Fibroblast of lung (primary cell): ENCODE measurements around the gene RBM28.

Experiments
- CTCF ChIP-seq, 2 donors: IDR thresholded peaks in 1 of 2; conservative IDR thresholded peaks in 1 of 2; 1 replicate in 1 of 2; 2 replicates in 1 of 2; pipeline ENCODE4 v1.5.1; 2011 to 2012; ENCODE audit warnings: low read length in 2 of 2, control low read depth in 1 of 2, inconsistent platforms in 1 of 2, low read depth in 1 of 2, mild to moderate bottlenecking in 1 of 2
- EZH2 ChIP-seq: IDR thresholded peaks from 2 replicates; pipeline ENCODE4 v1.5.1; 2012; ENCODE audit warnings: low read length, control low read depth, mild to moderate bottlenecking; ENCODE audit errors: missing control alignments

- TF ChIP-seq CTCF (conservative IDR thresholded peaks at IDR 0.05 in 1 of 2, IDR thresholded peaks at IDR 0.05 in 1 of 2; ENCODE audit: low read depth in 1 of 2, low read length in 2 of 2) (no peak), EZH2 (no peak)
These were observed 71.7 kb downstream of the RBM28 start for GRCh38 chr7:128271942-128272481.
